NB4 (cell line): ENCODE results near the gene MYO7B.

Experiments used
- CTCF ChIP-seq: IDR thresholded peaks from one replicate; pipeline ENCODE4 v1.5.1; 2012; ENCODE audit warnings: low read depth, low read length
- MAX ChIP-seq: IDR thresholded peaks from 2 replicates; pipeline ENCODE4 v1.6.1; 2011; ENCODE audit warnings: low read depth, low read length
- MYC ChIP-seq: IDR thresholded peaks from 2 replicates; pipeline ENCODE4 v1.6.1; 2011; ENCODE audit warnings: low read depth, low read length
- POLR2A ChIP-seq: IDR thresholded peaks from 2 replicates; pipeline ENCODE4 v1.6.1; 2011; ENCODE audit warnings: mild to moderate bottlenecking; ENCODE audit not compliant: insufficient read length; ENCODE audit errors: extremely low read depth

- no peak for TF ChIP-seq CTCF
- no peak for TF ChIP-seq MAX
- TF ChIP-seq MYC, result no peak
- TF ChIP-seq POLR2A, result no peak
These were observed 25.4 kb downstream of the MYO7B start for GRCh38 chr2:127560931-127561280.
